CD14-positive monocyte (primary cell): ENCODE results near the gene NFATC2. TPM values are rescaled to one million over a fixed set of nuclear protein-coding genes. Genes with fewer than 3 reads are reported as not detected.

Experiments
- DNase-seq, 3 donors: peaks; one replicate each; pipeline ENCODE4 v3.0.0-alpha.2; 2011 to 2022
- H2AFZ ChIP-seq: 2 replicates; pipeline ENCODE4 v1.6.0; 2012; ENCODE audit warnings: mild to moderate bottlenecking, low read depth, low read length, inconsistent platforms; ENCODE audit not compliant: insufficient read depth, poor library complexity, severe bottlenecking
- H3K27ac ChIP-seq, 2 donors: 1 replicate in 1 of 2; 2 replicates in 1 of 2; pipeline ENCODE4 v1.5.1; 2012 to 2013; ENCODE audit warnings: low read length in 2 of 2, control low read depth in 1 of 2, inconsistent platforms in 1 of 2, low read depth in 1 of 2, mild to moderate bottlenecking in 1 of 2
- H3K27me3 ChIP-seq, 2 donors: one replicate each; pipeline versions ENCODE4 v1.6.0 to v1.6.1; 2011 to 2013; ENCODE audit warnings: low read length in 2 of 2; ENCODE audit not compliant: control insufficient read depth in 2 of 2, insufficient read depth in 2 of 2
- H3K36me3 ChIP-seq, 2 donors: replicated peaks in 1 of 2; 1 replicate in 1 of 2; 2 replicates in 1 of 2; pipeline versions ENCODE4 v1.5.1 to v1.6.1; 2012 to 2013; ENCODE audit warnings: low read length in 2 of 2, control low read depth in 1 of 2, inconsistent platforms in 1 of 2, mild to moderate bottlenecking in 1 of 2; ENCODE audit not compliant: insufficient read depth in 2 of 2, control insufficient read depth in 1 of 2
- H3K4me1 ChIP-seq, 2 donors: 1 replicate in 1 of 2; 2 replicates in 1 of 2; pipeline versions ENCODE4 v1.5.1 to v1.6.1; 2012 to 2013; ENCODE audit warnings: low read length in 2 of 2, control low read depth in 1 of 2, inconsistent platforms in 1 of 2, mild to moderate bottlenecking in 1 of 2, moderate library complexity in 1 of 2; ENCODE audit not compliant: insufficient read depth in 2 of 2, control insufficient read depth in 1 of 2
- H3K4me2 ChIP-seq: replicated peaks from 2 replicates; pipeline ENCODE3; 2012; ENCODE audit warnings: low read length, moderate library complexity, mild to moderate bottlenecking; ENCODE audit not compliant: poor library complexity, severe bottlenecking; ENCODE audit errors: extremely low read depth
- H3K4me3 ChIP-seq, 3 experiments: fragments of 200-600 bp in 1 of 3; sonication (generic) in 1 of 3; replicated peaks in 1 of 3; 1 replicate in 2 of 3; 2 replicates in 1 of 3; pipeline ENCODE4 v1.5.1; 2011 to 2013; ENCODE audit warnings: low read length in 3 of 3, mild to moderate bottlenecking in 3 of 3, control low read depth in 2 of 3, low read depth in 2 of 3, inconsistent platforms in 1 of 3, moderate library complexity in 1 of 3
- H3K79me2 ChIP-seq: 2 replicates; pipeline ENCODE4 v1.6.0; 2012; ENCODE audit warnings: mild to moderate bottlenecking, control low read depth, inconsistent platforms, low read length, moderate library complexity; ENCODE audit not compliant: insufficient read depth
- H3K9ac ChIP-seq: 2 replicates; pipeline ENCODE4 v1.6.0; 2017; ENCODE audit warnings: low read length, mild to moderate bottlenecking; ENCODE audit not compliant: insufficient read depth, poor library complexity, severe bottlenecking
- H3K9me3 ChIP-seq, 2 donors: replicated peaks in 1 of 2; 1 replicate in 1 of 2; 2 replicates in 1 of 2; pipeline versions ENCODE4 v1.5.1 to v1.6.1; 2012 to 2013; ENCODE audit warnings: low read length in 2 of 2, control low read depth in 1 of 2; ENCODE audit not compliant: control insufficient read depth in 1 of 2, insufficient read depth in 1 of 2
- H4K20me1 ChIP-seq: 2 replicates; pipeline ENCODE4 v1.6.0; 2012; ENCODE audit warnings: mild to moderate bottlenecking, low read length, control low read depth, moderate library complexity; ENCODE audit not compliant: insufficient read depth
- H3K27ac Mint-ChIP-seq, 7 donors: one replicate each; pipeline ENCODE4 v1.8.0; 2020; ENCODE audit warnings: mild to moderate bottlenecking in 7 of 7, mixed read lengths in 7 of 7, moderate library complexity in 6 of 7, inconsistent platforms in 2 of 7
- H3K27me3 Mint-ChIP-seq, 3 donors: one replicate each; pipeline ENCODE4 v1.8.0; 2021 to 2022; ENCODE audit warnings: low read depth in 3 of 3, mild to moderate bottlenecking in 3 of 3, mixed read lengths in 3 of 3, moderate library complexity in 3 of 3, inconsistent platforms in 1 of 3
- H3K36me3 Mint-ChIP-seq, 2 donors: one replicate each; pipeline ENCODE4 v1.8.0; 2020; ENCODE audit warnings: mixed read lengths in 2 of 2, inconsistent platforms in 1 of 2, mild to moderate bottlenecking in 1 of 2
- H3K4me1 Mint-ChIP-seq: one replicate; pipeline ENCODE4 v1.8.0; 2020; ENCODE audit warnings: mild to moderate bottlenecking, mixed read lengths
- H3K4me3 Mint-ChIP-seq, 2 donors: one replicate each; pipeline ENCODE4 v1.8.0; 2020; ENCODE audit warnings: mild to moderate bottlenecking in 2 of 2, mixed read lengths in 2 of 2, moderate library complexity in 1 of 2
- H3K9me3 Mint-ChIP-seq, 7 donors: one replicate each; pipeline ENCODE4 v1.8.0; 2020 to 2022; ENCODE audit warnings: mixed read lengths in 7 of 7, mild to moderate bottlenecking in 6 of 7, moderate library complexity in 6 of 7, inconsistent platforms in 2 of 7
- CTCF ChIP-seq: fragments of 200-600 bp; IDR thresholded peaks from one replicate; pipeline ENCODE4 v1.8.0; 2022; ENCODE audit warnings: antibody characterized with exemption, mild to moderate bottlenecking
- WGBS: methylation state at CpG from one replicate; pipeline ENCODE4 v1.1.5; 2013; ENCODE audit warnings: missing lambda C conversion rate; ENCODE audit not compliant: insufficient coverage; 5-methylcytosine and 5-hydroxymethylcytosine counted together
- intact Hi-C, 2 donors: fragments of 100-400 bp; cut with micrococcal nuclease; formaldehyde crosslinking; loops; one replicate each; pipeline versions ENCODE4 v1.15.0 to v1.15.1; 2023
- polyA plus RNA-seq, 3 donors: library from polyadenylated mRNA; depleted of rRNA in 1 of 3; unstranded in 2 of 3; stranded (reverse) in 1 of 3; fragments of 300-500 nt in 2 of 3; fragments of >200 nt in 1 of 3; fragmentation: Illumina TruSeq in 2 of 3; gene quantifications; 1 replicate in 2 of 3; 2 replicates in 1 of 3; pipeline ENCODE4 v1.2.3, GENCODE V29; 2012 to 2021

Gene NFATC2
- polyA plus RNA-seq, 3 donors = 0.03 to 0.18 (median 0.11) TPM

GRCh38 chr20:51410586-51411325, 131.8 kb downstream of the NFATC2 start:
- no peak overlapping the region for H3K27ac ChIP-seq

More at GRCh38 chr20:51410586-51411325, 131.8 kb downstream of the NFATC2 start:
- H3K36me3 Mint-ChIP-seq = no peaks in the 10 kb centered on the region
- intact Hi-C loops = no loop called here
- DNase-seq = no peak
- WGBS = 100% methylated on average over 4 of the region's 4 CpGs
- H3K4me1 Mint-ChIP-seq = peaks cover 5% of the 10 kb centered on the region
- no peak overlapping the region for H3K4me3 Mint-ChIP-seq
- H3K9me3 Mint-ChIP-seq = peaks cover 0 to 5% (median 0%) of the 10 kb centered on the region in 7 donors
- peak overlapping the region in 1 of 7 donors; percentile 34 for H3K27ac Mint-ChIP-seq
- H3K9me3 ChIP-seq = no peaks in the 10 kb centered on the region
- no peak for TF ChIP-seq CTCF
- no peaks in the 10 kb centered on the region for H4K20me1 ChIP-seq
- no peak overlapping the region for H3K4me2 ChIP-seq
- H3K36me3 ChIP-seq = no peaks in the 10 kb centered on the region
- no peaks in the 10 kb centered on the region for H3K27me3 ChIP-seq
- no peak overlapping the region for H3K4me3 ChIP-seq
- peaks cover 0 to 2% (median 1%) of the 10 kb centered on the region in 3 donors for H3K27me3 Mint-ChIP-seq
- no peaks in the 10 kb centered on the region for H3K79me2 ChIP-seq
- no peak overlapping the region for H3K9ac ChIP-seq
- H3K4me1 ChIP-seq = no peaks in the 10 kb centered on the region
- no peak overlapping the region for H2AFZ ChIP-seq
